K562 (cell line): ENCODE measurements around the gene SFPQ. TPM values are rescaled to one million over a fixed set of nuclear protein-coding genes. Genes with fewer than 3 reads are reported as not detected.

Source experiments
- CC2D1A ChIP-seq: fragments of 450-650 bp; IDR thresholded peaks from 2 replicates; pipeline ENCODE4 v1.6.1; 2017; ENCODE audit warnings: mild to moderate bottlenecking
- DNMT1 ChIP-seq: fragments of 450-650 bp; IDR thresholded peaks from 2 replicates; pipeline ENCODE4 v1.6.1; 2016; ENCODE audit warnings: antibody characterized with exemption, mild to moderate bottlenecking
- ETV5 ChIP-seq: sonication (generic); formaldehyde crosslinking; IDR thresholded peaks from 2 replicates; pipeline ENCODE4 v1.4.0; 2020; ENCODE audit warnings: low read depth, mild to moderate bottlenecking, missing genetic modification reagents
- KLF16 ChIP-seq: IDR thresholded peaks from 2 replicates; pipeline ENCODE4 v1.6.1; 2016; ENCODE audit warnings: antibody characterized with exemption
- MNT ChIP-seq, 2 experiments: fragments of 450-650 bp; conservative IDR thresholded peaks; 2 replicates each; pipeline ENCODE4 v1.6.1; 2017; ENCODE audit warnings: mild to moderate bottlenecking in 2 of 2, moderate library complexity in 2 of 2
- PCBP2 ChIP-seq: fragments of 200-400 bp; formaldehyde crosslinking; IDR thresholded peaks from 2 replicates; pipeline ENCODE4 v1.6.1; 2018; ENCODE audit warnings: low read length, low read depth, mild to moderate bottlenecking, moderate library complexity; ENCODE audit not compliant: poor library complexity, severe bottlenecking
- PRDM10 ChIP-seq: fragments of 450-650 bp; IDR thresholded peaks from 2 replicates; pipeline ENCODE4 v1.6.1; 2018; ENCODE audit not compliant: partially characterized antibody
- RBBP5 ChIP-seq: fragments of 200-600 bp; sonication (generic); IDR thresholded peaks from 2 replicates; pipeline ENCODE4 v1.6.1; 2012; ENCODE audit warnings: borderline replicate concordance, mild to moderate bottlenecking, low read length, control low read depth, inconsistent platforms; ENCODE audit not compliant: insufficient read depth, poor library complexity, severe bottlenecking
- SAFB2 ChIP-seq: fragments of 200-400 bp; formaldehyde crosslinking; IDR thresholded peaks from 2 replicates; pipeline ENCODE4 v1.6.1; 2018; ENCODE audit warnings: borderline replicate concordance, low read length, low read depth, moderate library complexity; ENCODE audit not compliant: severe bottlenecking
- SOX6 ChIP-seq: fragments of 450-650 bp; IDR thresholded peaks from 2 replicates; pipeline ENCODE4 v1.6.1; 2014; ENCODE audit warnings: mild to moderate bottlenecking
- SREBF2 ChIP-seq: sonication (generic); formaldehyde crosslinking; IDR thresholded peaks from 2 replicates; pipeline ENCODE4 v1.4.0; 2020; ENCODE audit warnings: mild to moderate bottlenecking, missing genetic modification reagents
- XRCC3 ChIP-seq: fragments of 450-650 bp; IDR thresholded peaks from 2 replicates; pipeline ENCODE4 v1.6.1; 2017; ENCODE audit warnings: mild to moderate bottlenecking, moderate library complexity
- ZC3H8 ChIP-seq: fragments of 450-650 bp; IDR thresholded peaks from 2 replicates; pipeline ENCODE4 v1.6.1; 2017
- polyA plus RNA-seq, 8 experiments: library from polyadenylated mRNA; depleted of rRNA in 4 of 8; stranded (reverse) in 5 of 8; unstranded in 3 of 8; fragments of >200 nt; fragmentation: Nextera tagmentation in 2 of 8; fragmentation: Illumina TruSeq in 1 of 8; extraction: Ambion mirVana in 2 of 8; extraction: Trizol in 1 of 8; gene quantifications; 2 replicates each; pipeline versions ENCODE4 v1.2.1 to v1.2.3, GENCODE V29; 2011 to 2014; ENCODE audit warnings: inconsistent platforms in 1 of 8, missing spikeins in 1 of 8
- total RNA-seq, 7 experiments: library from RNA; depleted of rRNA in 6 of 7; stranded (reverse); fragments of >200 nt in 6 of 7; fragmentation: Illumina TruSeq in 2 of 7; extraction: Trizol in 2 of 7; gene quantifications; 2 replicates each; pipeline versions ENCODE4 v1.2.1 to v1.2.3, GENCODE V29; 2011 to 2021; ENCODE audit warnings: low replicate concordance in 1 of 7
- TF ChIP-seq, protein P1 (sequence below): fragments of 250-450 bp; sonication (Bioruptor Pico); IDR thresholded peaks from 2 replicates; pipeline ENCODE4 v1.4.0; 2020
- TF ChIP-seq, protein P2 (sequence below): sonication (generic); formaldehyde crosslinking; IDR thresholded peaks from 2 replicates; pipeline ENCODE4 v1.8.1; 2023; ENCODE audit warnings: mild to moderate bottlenecking, missing genetic modification reagents

The SFPQ gene
- total and polyA plus RNA-seq, 9 of the 15 experiments (the other 6 are each of a cell fraction or from before 2014, with no cell fraction given): 69.7 to 562 (median 399) TPM

GRCh38 chr1:35180776-35181374 lies 12.1 kb downstream of the SFPQ start (continued):
- TF ChIP-seq, protein P1, sequence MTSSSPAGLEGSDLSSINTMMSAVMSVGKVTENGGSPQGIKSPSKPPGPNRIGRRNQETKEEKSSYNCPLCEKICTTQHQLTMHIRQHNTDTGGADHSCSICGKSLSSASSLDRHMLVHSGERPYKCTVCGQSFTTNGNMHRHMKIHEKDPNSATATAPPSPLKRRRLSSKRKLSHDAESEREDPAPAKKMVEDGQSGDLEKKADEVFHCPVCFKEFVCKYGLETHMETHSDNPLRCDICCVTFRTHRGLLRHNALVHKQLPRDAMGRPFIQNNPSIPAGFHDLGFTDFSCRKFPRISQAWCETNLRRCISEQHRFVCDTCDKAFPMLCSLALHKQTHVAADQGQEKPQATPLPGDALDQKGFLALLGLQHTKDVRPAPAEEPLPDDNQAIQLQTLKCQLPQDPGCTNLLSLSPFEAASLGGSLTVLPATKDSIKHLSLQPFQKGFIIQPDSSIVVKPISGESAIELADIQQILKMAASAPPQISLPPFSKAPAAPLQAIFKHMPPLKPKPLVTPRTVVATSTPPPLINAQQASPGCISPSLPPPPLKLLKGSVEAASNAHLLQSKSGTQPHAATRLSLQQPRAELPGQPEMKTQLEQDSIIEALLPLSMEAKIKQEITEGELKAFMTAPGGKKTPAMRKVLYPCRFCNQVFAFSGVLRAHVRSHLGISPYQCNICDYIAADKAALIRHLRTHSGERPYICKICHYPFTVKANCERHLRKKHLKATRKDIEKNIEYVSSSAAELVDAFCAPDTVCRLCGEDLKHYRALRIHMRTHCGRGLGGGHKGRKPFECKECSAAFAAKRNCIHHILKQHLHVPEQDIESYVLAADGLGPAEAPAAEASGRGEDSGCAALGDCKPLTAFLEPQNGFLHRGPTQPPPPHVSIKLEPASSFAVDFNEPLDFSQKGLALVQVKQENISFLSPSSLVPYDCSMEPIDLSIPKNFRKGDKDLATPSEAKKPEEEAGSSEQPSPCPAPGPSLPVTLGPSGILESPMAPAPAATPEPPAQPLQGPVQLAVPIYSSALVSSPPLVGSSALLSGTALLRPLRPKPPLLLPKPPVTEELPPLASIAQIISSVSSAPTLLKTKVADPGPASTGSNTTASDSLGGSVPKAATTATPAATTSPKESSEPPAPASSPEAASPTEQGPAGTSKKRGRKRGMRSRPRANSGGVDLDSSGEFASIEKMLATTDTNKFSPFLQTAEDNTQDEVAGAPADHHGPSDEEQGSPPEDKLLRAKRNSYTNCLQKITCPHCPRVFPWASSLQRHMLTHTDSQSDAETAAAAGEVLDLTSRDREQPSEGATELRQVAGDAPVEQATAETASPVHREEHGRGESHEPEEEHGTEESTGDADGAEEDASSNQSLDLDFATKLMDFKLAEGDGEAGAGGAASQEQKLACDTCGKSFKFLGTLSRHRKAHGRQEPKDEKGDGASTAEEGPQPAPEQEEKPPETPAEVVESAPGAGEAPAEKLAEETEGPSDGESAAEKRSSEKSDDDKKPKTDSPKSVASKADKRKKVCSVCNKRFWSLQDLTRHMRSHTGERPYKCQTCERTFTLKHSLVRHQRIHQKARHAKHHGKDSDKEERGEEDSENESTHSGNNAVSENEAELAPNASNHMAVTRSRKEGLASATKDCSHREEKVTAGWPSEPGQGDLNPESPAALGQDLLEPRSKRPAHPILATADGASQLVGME (CRISPR knock-in tag): no peak
- no peak for TF ChIP-seq XRCC3
- TF ChIP-seq SREBF2 (CRISPR knock-in tag): no peak
- TF ChIP-seq PRDM10: no peak
- TF ChIP-seq DNMT1: no peak
- TF ChIP-seq ETV5 (CRISPR knock-in tag): 0 out of 2 replicates have a peak, but pooled peaks have one; percentile 29
- TF ChIP-seq, protein P2, sequence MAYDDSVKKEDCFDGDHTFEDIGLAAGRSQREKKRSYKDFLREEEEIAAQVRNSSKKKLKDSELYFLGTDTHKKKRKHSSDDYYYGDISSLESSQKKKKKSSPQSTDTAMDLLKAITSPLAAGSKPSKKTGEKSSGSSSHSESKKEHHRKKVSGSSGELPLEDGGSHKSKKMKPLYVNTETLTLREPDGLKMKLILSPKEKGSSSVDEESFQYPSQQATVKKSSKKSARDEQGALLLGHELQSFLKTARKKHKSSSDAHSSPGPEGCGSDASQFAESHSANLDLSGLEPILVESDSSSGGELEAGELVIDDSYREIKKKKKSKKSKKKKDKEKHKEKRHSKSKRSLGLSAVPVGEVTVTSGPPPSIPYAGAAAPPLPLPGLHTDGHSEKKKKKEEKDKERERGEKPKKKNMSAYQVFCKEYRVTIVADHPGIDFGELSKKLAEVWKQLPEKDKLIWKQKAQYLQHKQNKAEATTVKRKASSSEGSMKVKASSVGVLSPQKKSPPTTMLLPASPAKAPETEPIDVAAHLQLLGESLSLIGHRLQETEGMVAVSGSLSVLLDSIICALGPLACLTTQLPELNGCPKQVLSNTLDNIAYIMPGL (CRISPR knock-in tag): no peak
- no peak for TF ChIP-seq PCBP2
- TF ChIP-seq RBBP5: no peak
- TF ChIP-seq CC2D1A: no peak
- peak; percentile 42; the same call in 1 of the 2 replicates for TF ChIP-seq KLF16
- no peak for TF ChIP-seq ZC3H8
- TF ChIP-seq SOX6: no peak
- TF ChIP-seq SAFB2: no peak
- TF ChIP-seq MNT (conservative IDR thresholded peaks at IDR 0.05): no peak
